ENCODE results near the gene MTARC1.

The MTARC1 gene

DNA sequence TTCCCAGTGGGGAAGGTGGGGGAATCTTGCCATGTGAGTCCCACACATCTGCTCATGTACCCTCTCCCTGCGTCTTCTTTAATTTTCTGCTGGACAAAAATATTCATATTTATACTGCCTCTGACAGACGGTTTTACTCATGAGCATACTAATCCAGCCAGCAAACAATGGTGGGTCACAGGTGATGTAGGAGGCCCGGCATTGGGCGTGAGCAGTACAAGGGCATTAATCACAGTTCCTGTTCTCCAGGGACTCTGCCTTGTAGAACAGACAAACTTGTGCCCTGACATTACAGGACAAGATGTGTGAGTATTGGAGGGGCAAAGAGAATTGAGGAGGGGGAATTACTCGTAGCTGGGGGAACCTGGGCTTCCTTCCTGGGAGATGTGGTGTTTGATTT, 25.0 kb downstream of the MTARC1 start:
- no peak for DNase-seq (ENCODE audit: low spot score)
- in situ Hi-C loops (cut with MboI; ENCODE audit: low sequenced_read_pairs, unreplicated experiment) = no loop called here
- TF ChIP-seq CTCF (IDR thresholded peaks at IDR 0.05; ENCODE audit: borderline replicate concordance, control extremely low read depth, extremely low read depth, insufficient read depth, missing control alignments) = no peak

GRCh38 chr1:220812308-220812707, 25.6 kb downstream of the MTARC1 start:
- no peak for DNase-seq (ENCODE audit: low spot score)
- no peak for TF ChIP-seq CTCF (IDR thresholded peaks at IDR 0.05; ENCODE audit: borderline replicate concordance, control extremely low read depth, extremely low read depth, insufficient read depth, missing control alignments)

GRCh38 chr1:220813013-220813412, 26.3 kb downstream of the MTARC1 start:
- no peak for TF ChIP-seq CTCF (IDR thresholded peaks at IDR 0.05; ENCODE audit: borderline replicate concordance, control extremely low read depth, extremely low read depth, insufficient read depth, missing control alignments)
- no peak for DNase-seq (ENCODE audit: low spot score)
- in situ Hi-C loops (cut with MboI; ENCODE audit: low sequenced_read_pairs, unreplicated experiment) = no loop called here

More at GRCh38 chr1:220812308-220812707, 25.6 kb downstream of the MTARC1 start:
- in situ Hi-C loops (cut with MboI; ENCODE audit: low sequenced_read_pairs, unreplicated experiment) = no loop called here

DNA sequence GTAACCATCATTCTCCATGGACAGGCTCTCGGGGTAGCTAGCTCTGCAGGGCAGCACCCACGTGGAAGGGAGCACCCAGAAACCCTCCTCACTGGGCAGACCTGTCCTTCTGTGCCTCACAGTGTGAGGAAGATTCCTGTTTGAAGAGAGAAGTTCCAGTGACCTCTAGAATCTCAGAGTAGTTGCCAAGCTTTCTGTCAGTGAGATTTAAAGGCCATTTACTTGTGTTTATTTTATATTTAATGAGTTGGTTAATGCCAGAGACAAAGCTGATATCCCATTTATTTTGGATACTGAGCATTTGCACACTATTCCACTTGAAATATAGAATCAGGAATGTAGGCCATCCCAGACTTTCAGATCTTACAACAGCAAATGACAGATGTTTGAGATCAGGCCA, 28.7 kb downstream of the MTARC1 start:
- in situ Hi-C loops (cut with MboI; ENCODE audit: low sequenced_read_pairs, unreplicated experiment) = no loop called here
- no peak for DNase-seq (ENCODE audit: low spot score)
- no peak for TF ChIP-seq CTCF (IDR thresholded peaks at IDR 0.05; ENCODE audit: borderline replicate concordance, control extremely low read depth, extremely low read depth, insufficient read depth, missing control alignments)

DNA sequence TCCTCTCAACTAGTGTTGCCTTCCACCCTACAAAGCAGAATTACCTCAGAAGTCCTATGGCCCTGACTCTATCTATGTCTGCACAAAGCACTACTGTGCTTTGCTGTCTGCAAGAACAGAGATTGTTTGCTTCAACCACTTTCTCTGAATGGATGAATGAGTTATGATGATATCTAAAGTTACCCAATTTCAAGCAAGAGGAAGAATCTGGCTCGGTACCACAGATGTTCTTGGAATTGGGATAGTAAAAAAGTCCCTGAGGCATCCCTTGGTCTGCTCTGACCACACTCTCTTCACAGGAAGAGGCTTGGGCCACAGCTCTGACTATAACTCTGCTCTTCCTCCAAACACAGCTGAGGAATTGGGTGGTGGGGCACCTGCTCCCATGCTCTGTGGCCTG, 31.2 kb downstream of the MTARC1 start:
- TF ChIP-seq CTCF (IDR thresholded peaks at IDR 0.05; ENCODE audit: borderline replicate concordance, control extremely low read depth, extremely low read depth, insufficient read depth, missing control alignments) = no peak
- in situ Hi-C loops (cut with MboI; ENCODE audit: low sequenced_read_pairs, unreplicated experiment) = no loop called here
- no peak for DNase-seq (ENCODE audit: low spot score)

- in situ Hi-C loops (cut with MboI; ENCODE audit: low sequenced_read_pairs, unreplicated experiment) = no loop called here
- no peak for TF ChIP-seq CTCF (IDR thresholded peaks at IDR 0.05; ENCODE audit: borderline replicate concordance, control extremely low read depth, extremely low read depth, insufficient read depth, missing control alignments)
- DNase-seq (ENCODE audit: low spot score) = no peak
Measured at GRCh38 chr1:220818421-220819173, 31.9 kb downstream of the MTARC1 start.

All from GM13976 (cell line).